Breast epithelium (tissue), 4 donors: Measurements from ENCODE around the gene RPS28. TPM values are rescaled to one million over a fixed set of nuclear protein-coding genes. Genes with fewer than 3 reads are reported as not detected.
A peak's percentile ranks its signal among the peaks of the same experiment; 100 is the strongest.

Source experiments
- DNase-seq, 2 donors: peaks; one replicate each; pipeline ENCODE4 v3.0.0-alpha.2; 2019; ENCODE audit warnings: low spot score in 2 of 2
- H3K27ac ChIP-seq, 2 donors: fragments of 200-600 bp; sonication (generic) in 1 of 2; one replicate each; pipeline ENCODE4 v1.5.1; 2016 to 2019; ENCODE audit warnings: mild to moderate bottlenecking in 1 of 2
- H3K27me3 ChIP-seq, 2 donors: fragments of 200-600 bp; sonication (generic) in 1 of 2; one replicate each; pipeline versions ENCODE4 v1.5.1 to v1.6.0; 2017 to 2019; ENCODE audit warnings: control low read depth in 1 of 2, mild to moderate bottlenecking in 1 of 2
- H3K36me3 ChIP-seq: fragments of 200-600 bp; one replicate; pipeline ENCODE4 v1.5.1; 2019
- H3K4me1 ChIP-seq, 2 donors: fragments of 200-600 bp; sonication (generic); one replicate each; pipeline ENCODE4 v1.5.1; 2016 to 2019; ENCODE audit warnings: control low read depth in 1 of 2
- H3K4me3 ChIP-seq, 3 donors: fragments of 200-600 bp; sonication (generic); 1 replicate in 2 of 3; 2 replicates in 1 of 3; pipeline ENCODE4 v1.5.1; 2016 to 2019; ENCODE audit warnings: mild to moderate bottlenecking in 3 of 3, moderate library complexity in 2 of 3
- H3K9me3 ChIP-seq, 2 donors: fragments of 200-600 bp; sonication (generic) in 1 of 2; one replicate each; pipeline ENCODE4 v1.5.1; 2016 to 2019; ENCODE audit warnings: control low read depth in 1 of 2
- CTCF ChIP-seq, 3 donors: fragments of 450-650 bp; IDR thresholded peaks; one replicate each; pipeline ENCODE4 v1.5.1; 2016 to 2017; ENCODE audit warnings: antibody characterized with exemption in 3 of 3, mild to moderate bottlenecking in 3 of 3, moderate library complexity in 3 of 3
- POLR2A ChIP-seq: fragments of 450-650 bp; IDR thresholded peaks from one replicate; pipeline ENCODE4 v1.6.1; 2016; ENCODE audit warnings: antibody characterized with exemption, mild to moderate bottlenecking, moderate library complexity
- POLR2AphosphoS5 ChIP-seq, 3 donors: sonication (generic); formaldehyde crosslinking; IDR thresholded peaks; one replicate each; pipeline ENCODE4 v1.6.1; 2017; ENCODE audit warnings: antibody characterized with exemption in 3 of 3
- intact Hi-C: fragments of 100-400 bp; cut with DNase I; formaldehyde crosslinking; loops from one replicate; pipeline ENCODE4 v1.15.1; 2023; ENCODE audit warnings: low total_unique reads
- total RNA-seq, 3 donors: library from RNA; depleted of rRNA; stranded (reverse); fragments of >200 nt; gene quantifications; one replicate each; pipeline ENCODE4 v1.1.0, GENCODE V29; 2016

RPS28 gene
- total RNA-seq, 3 donors from 2014 or later, result 676 to 1,337 (median 789) TPM

- Histone ChIP-seq H3K4me3 (peak overlapping the region; percentile 66 to 96 (median 88)), H3K27ac (peak overlapping the region; percentile 58 to 95), H3K9me3 (no peaks in the 10 kb centered on the region), H3K4me1 (peaks cover 0 to 14% of the 10 kb centered on the region in 2 donors), H3K27me3 (no peaks in the 10 kb centered on the region), H3K36me3 (no peaks in the 10 kb centered on the region)
- intact Hi-C loops, result no loop called here
- no peak for DNase-seq
- no peak for TF ChIP-seq POLR2AphosphoS5 (IDR thresholded peaks at IDR 0.05)
- no peak for TF ChIP-seq POLR2A
- TF ChIP-seq CTCF (IDR thresholded peaks at IDR 0.05), result no peak
Observed at GRCh38 chr19:8322638-8322997, 1.3 kb downstream of the RPS28 start.

GRCh38 chr19:8323781-8324185, 2.5 kb downstream of the RPS28 start:
- DNase-seq, result no peak
- no peak for TF ChIP-seq CTCF (IDR thresholded peaks at IDR 0.05)
- TF ChIP-seq POLR2AphosphoS5 (IDR thresholded peaks at IDR 0.05), result no peak
- no peak for TF ChIP-seq POLR2A
- Histone ChIP-seq H3K4me3 (no peak overlapping the region), H3K27me3 (no peaks in the 10 kb centered on the region), H3K36me3 (no peaks in the 10 kb centered on the region), H3K4me1 (peaks cover 0 to 14% of the 10 kb centered on the region in 2 donors), H3K9me3 (no peaks in the 10 kb centered on the region), H3K27ac (peak overlapping the region in 1 of 2 donors; percentile 52)
- intact Hi-C loops, result no loop called here

GRCh38 chr19:8324186-8325050, 3.1 kb downstream of the RPS28 start:
- Histone ChIP-seq H3K27ac (peak overlapping the region; percentile 21 to 52), H3K27me3 (no peaks in the 10 kb centered on the region), H3K4me3 (no peak overlapping the region), H3K36me3 (no peaks in the 10 kb centered on the region), H3K4me1 (peaks cover 0 to 14% of the 10 kb centered on the region in 2 donors), H3K9me3 (no peaks in the 10 kb centered on the region)
- DNase-seq, result no peak
- TF ChIP-seq POLR2AphosphoS5 (IDR thresholded peaks at IDR 0.05), result peak in 1 of 3 donors; percentile 59
- no peak for TF ChIP-seq POLR2A
- intact Hi-C loops, result no loop called here

- H3K36me3 ChIP-seq, result no peaks in the 10 kb centered on the region
- no peaks in the 10 kb centered on the region for H3K27me3 ChIP-seq
- H3K9me3 ChIP-seq, result no peaks in the 10 kb centered on the region
- no peak for TF ChIP-seq POLR2AphosphoS5 (IDR thresholded peaks at IDR 0.05)
- TF ChIP-seq CTCF (IDR thresholded peaks at IDR 0.05), result no peak
- TF ChIP-seq POLR2A, result no peak
- H3K27ac ChIP-seq, result no peak overlapping the region
- no peak overlapping the region for H3K4me3 ChIP-seq
- DNase-seq, result no peak
- intact Hi-C loops, result no loop called here
- peaks cover 0 to 10% of the 10 kb centered on the region in 2 donors for H3K4me1 ChIP-seq
Observed at GRCh38 chr19:8325454-8325853, 4.2 kb downstream of the RPS28 start.

GRCh38 chr19:8329996-8330395, 8.7 kb downstream of the RPS28 start:
- Histone ChIP-seq H3K9me3 (no peaks in the 10 kb centered on the region), H3K4me3 (no peak overlapping the region), H3K27me3 (peaks cover 10 to 22% of the 10 kb centered on the region in 2 donors), H3K4me1 (peaks cover 4 to 7% of the 10 kb centered on the region in 2 donors), H3K36me3 (no peaks in the 10 kb centered on the region), H3K27ac (no peak overlapping the region)
- intact Hi-C loops, result no loop called here
- DNase-seq, result no peak
- TF ChIP-seq POLR2A, result no peak
- TF ChIP-seq POLR2AphosphoS5 (IDR thresholded peaks at IDR 0.05), result no peak
- TF ChIP-seq CTCF (IDR thresholded peaks at IDR 0.05), result no peak
